Mesenchymal stem cell (in vitro differentiated cells and primary cell): ENCODE data around the gene PRSS21.

Source experiments
- DNase-seq: peaks from one replicate; pipeline ENCODE4 v3.0.0-alpha.2; 2013
- H2AFZ ChIP-seq: one replicate; pipeline ENCODE4 v1.6.1; 2013; ENCODE audit warnings: low read depth, mild to moderate bottlenecking, control low read depth, inconsistent platforms, low read length, moderate library complexity
- H2AK5ac ChIP-seq: 2 replicates; pipeline ENCODE4 v1.6.1; 2013; ENCODE audit warnings: low read length, moderate library complexity, mild to moderate bottlenecking, inconsistent platforms; ENCODE audit not compliant: severe bottlenecking
- H2BK120ac ChIP-seq: one replicate; pipeline ENCODE4 v1.6.1; 2013; ENCODE audit warnings: low read depth, mild to moderate bottlenecking, inconsistent platforms, low read length, moderate library complexity
- H2BK12ac ChIP-seq, 2 experiments: one replicate each; pipeline ENCODE4 v1.6.1; 2013; ENCODE audit warnings: inconsistent platforms in 2 of 2, low read length in 2 of 2, mild to moderate bottlenecking in 2 of 2, moderate library complexity in 2 of 2, control low read depth in 1 of 2
- H2BK15ac ChIP-seq: one replicate; pipeline ENCODE4 v1.6.1; 2013; ENCODE audit warnings: mild to moderate bottlenecking, low read depth, inconsistent platforms; ENCODE audit not compliant: poor library complexity, severe bottlenecking
- H2BK5ac ChIP-seq: 2 replicates; pipeline ENCODE4 v1.6.1; 2013; ENCODE audit warnings: low read depth, mild to moderate bottlenecking, low read length, control low read depth, inconsistent platforms; ENCODE audit not compliant: poor library complexity, severe bottlenecking
- H3K14ac ChIP-seq, 2 experiments: one replicate each; pipeline ENCODE4 v1.6.1; 2013; ENCODE audit warnings: inconsistent platforms in 2 of 2, low read length in 2 of 2, control low read depth in 1 of 2, mild to moderate bottlenecking in 1 of 2, moderate library complexity in 1 of 2
- H3K18ac ChIP-seq, 2 experiments: one replicate each; pipeline ENCODE4 v1.6.1; 2013; ENCODE audit warnings: inconsistent platforms in 2 of 2, low read length in 2 of 2, control low read depth in 1 of 2, low read depth in 1 of 2, mild to moderate bottlenecking in 1 of 2
- H3K23ac ChIP-seq, 2 experiments: one replicate each; pipeline ENCODE4 v1.6.1; 2013; ENCODE audit warnings: inconsistent platforms in 2 of 2, low read length in 2 of 2, mild to moderate bottlenecking in 2 of 2, moderate library complexity in 2 of 2, control low read depth in 1 of 2
- H3K27ac ChIP-seq: 2 replicates; pipeline ENCODE4 v1.5.1; 2013; ENCODE audit warnings: mild to moderate bottlenecking, moderate library complexity, low read length, control low read depth, inconsistent platforms; ENCODE audit not compliant: poor library complexity, severe bottlenecking
- H3K27me3 ChIP-seq, 2 experiments: 2 replicates each; pipeline versions ENCODE4 v1.6.1 to v1.7.0; 2013; ENCODE audit warnings: low read length in 2 of 2, mild to moderate bottlenecking in 2 of 2, moderate library complexity in 2 of 2, control low read depth in 1 of 2, inconsistent platforms in 1 of 2; ENCODE audit not compliant: control insufficient read depth in 1 of 2, insufficient read depth in 1 of 2
- H3K36me3 ChIP-seq, 2 experiments: 2 replicates each; pipeline versions ENCODE4 v1.6.1 to v1.7.0; 2013; ENCODE audit warnings: low read length in 2 of 2, control low read depth in 1 of 2, inconsistent platforms in 1 of 2, low read depth in 1 of 2, mild to moderate bottlenecking in 1 of 2; ENCODE audit not compliant: insufficient read depth in 2 of 2, control insufficient read depth in 1 of 2
- H3K4ac ChIP-seq, 2 experiments: one replicate each; pipeline ENCODE4 v1.6.1; 2013; ENCODE audit warnings: inconsistent platforms in 2 of 2, low read length in 2 of 2, mild to moderate bottlenecking in 2 of 2, moderate library complexity in 2 of 2, control low read depth in 1 of 2, low read depth in 1 of 2
- H3K4me1 ChIP-seq: 2 replicates; pipeline ENCODE4 v1.6.1; 2013; ENCODE audit warnings: low read depth, low read length, control low read depth; ENCODE audit not compliant: control insufficient read depth, insufficient read depth
- H3K4me2 ChIP-seq: 2 replicates; pipeline ENCODE4 v1.6.1; 2013; ENCODE audit warnings: low read length, mild to moderate bottlenecking, inconsistent platforms; ENCODE audit not compliant: poor library complexity, severe bottlenecking
- H3K4me3 ChIP-seq, 2 experiments: 2 replicates each; pipeline versions ENCODE4 v1.5.1 to v1.7.0; 2013; ENCODE audit warnings: low read length in 2 of 2, mild to moderate bottlenecking in 2 of 2, control low read depth in 1 of 2, low read depth in 1 of 2; ENCODE audit not compliant: insufficient read depth in 1 of 2
- H3K79me1 ChIP-seq: replicated peaks from 2 replicates; pipeline ENCODE4 v1.6.1; 2013; ENCODE audit warnings: mild to moderate bottlenecking, control low read depth, low read length, inconsistent platforms; ENCODE audit not compliant: poor library complexity, severe bottlenecking
- H3K9ac ChIP-seq: 2 replicates; pipeline ENCODE4 v1.7.0; 2013; ENCODE audit warnings: mild to moderate bottlenecking, low read length, moderate library complexity
- H3K9me3 ChIP-seq: 2 replicates; pipeline ENCODE4 v1.7.0; 2013; ENCODE audit warnings: mild to moderate bottlenecking, low read length; ENCODE audit not compliant: control insufficient read depth
- H4K8ac ChIP-seq: one replicate; pipeline ENCODE4 v1.6.1; 2013; ENCODE audit warnings: inconsistent platforms, mild to moderate bottlenecking, low read length, moderate library complexity
- H4K91ac ChIP-seq: one replicate; pipeline ENCODE4 v1.6.1; 2013; ENCODE audit warnings: mild to moderate bottlenecking, low read length, inconsistent platforms
- WGBS: methylation state at CpG from one replicate; pipeline ENCODE4 v1.1.7; 2013; ENCODE audit warnings: mixed read lengths; 5-methylcytosine and 5-hydroxymethylcytosine counted together

PRSS21 gene

GRCh38 chr16:2779978-2780898, 36.8 kb upstream of the PRSS21 start:
- peaks cover 14% of the 10 kb centered on the region for H3K79me1 ChIP-seq
- 69% methylated on average over 14 of the region's 17 CpGs for WGBS
- no peak overlapping the region for H2BK120ac ChIP-seq
- H2BK12ac ChIP-seq = no peak overlapping the region
- no peak overlapping the region for H2BK5ac ChIP-seq
- no peak overlapping the region for H2AK5ac ChIP-seq
- DNase-seq = no peak
- H4K8ac ChIP-seq = no peak overlapping the region
- H2BK15ac ChIP-seq = no peak overlapping the region
- no peak overlapping the region for H3K4me2 ChIP-seq
- H2AFZ ChIP-seq = no peak overlapping the region
- no peak overlapping the region for H3K23ac ChIP-seq
- H3K36me3 ChIP-seq = peaks cover 2 to 3% of the 10 kb centered on the region in 2 experiments
- H3K14ac ChIP-seq = no peak overlapping the region
- H3K4ac ChIP-seq = no peak overlapping the region
- H3K27ac ChIP-seq = no peak overlapping the region
- no peak overlapping the region for H3K9ac ChIP-seq
- no peak overlapping the region for H3K4me3 ChIP-seq
- H3K4me1 ChIP-seq = peaks cover 20% of the 10 kb centered on the region
- H3K27me3 ChIP-seq = peaks cover 0 to 27% of the 10 kb centered on the region in 2 experiments
- no peaks in the 10 kb centered on the region for H3K9me3 ChIP-seq
- no peak overlapping the region for H3K18ac ChIP-seq
- no peak overlapping the region for H4K91ac ChIP-seq

GRCh38 chr16:2782583-2783351, 34.3 kb upstream of the PRSS21 start:
- no peak overlapping the region for H2BK5ac ChIP-seq
- H2BK120ac ChIP-seq = no peak overlapping the region
- no peak overlapping the region for H3K9ac ChIP-seq
- H4K8ac ChIP-seq = no peak overlapping the region
- H3K4me2 ChIP-seq = no peak overlapping the region
- H2AFZ ChIP-seq = no peak overlapping the region
- no peak overlapping the region for H2AK5ac ChIP-seq
- no peak overlapping the region for H3K14ac ChIP-seq
- H3K4ac ChIP-seq = no peak overlapping the region
- peaks cover 14% of the 10 kb centered on the region for H3K4me1 ChIP-seq
- WGBS = 88% methylated on average over 20 of the region's 20 CpGs
- no peak overlapping the region for H3K27ac ChIP-seq
- H3K36me3 ChIP-seq = no peaks in the 10 kb centered on the region
- peaks cover 14% of the 10 kb centered on the region for H3K79me1 ChIP-seq
- no peak overlapping the region for H2BK12ac ChIP-seq
- H3K18ac ChIP-seq = no peak overlapping the region
- no peak overlapping the region for H3K23ac ChIP-seq
- no peak overlapping the region for H3K4me3 ChIP-seq
- no peak overlapping the region for H2BK15ac ChIP-seq
- peaks cover 4 to 46% of the 10 kb centered on the region in 2 experiments for H3K27me3 ChIP-seq
- no peak for DNase-seq
- H4K91ac ChIP-seq = no peak overlapping the region
- H3K9me3 ChIP-seq = no peaks in the 10 kb centered on the region

- peaks cover 7 to 54% of the 10 kb centered on the region in 2 experiments for H3K27me3 ChIP-seq
- no peak overlapping the region for H2BK120ac ChIP-seq
- no peak overlapping the region for H3K14ac ChIP-seq
- DNase-seq = no peak
- no peak overlapping the region for H3K4me3 ChIP-seq
- peaks cover 6% of the 10 kb centered on the region for H3K4me1 ChIP-seq
- no peak overlapping the region for H2BK5ac ChIP-seq
- H3K79me1 ChIP-seq = peaks cover 9% of the 10 kb centered on the region
- H2BK12ac ChIP-seq = no peak overlapping the region
- no peak overlapping the region for H3K23ac ChIP-seq
- no peak overlapping the region for H4K8ac ChIP-seq
- H2AK5ac ChIP-seq = no peak overlapping the region
- no peak overlapping the region for H2AFZ ChIP-seq
- H2BK15ac ChIP-seq = peak overlapping the region; percentile 57
- H3K4me2 ChIP-seq = no peak overlapping the region
- no peak overlapping the region for H3K4ac ChIP-seq
- no peak overlapping the region for H3K18ac ChIP-seq
- no peaks in the 10 kb centered on the region for H3K9me3 ChIP-seq
- no peak overlapping the region for H4K91ac ChIP-seq
- no peak overlapping the region for H3K27ac ChIP-seq
- WGBS = 87% methylated on average over 15 of the region's 15 CpGs
- H3K36me3 ChIP-seq = no peaks in the 10 kb centered on the region
- no peak overlapping the region for H3K9ac ChIP-seq
Observed at GRCh38 chr16:2783581-2784357, 33.3 kb upstream of the PRSS21 start.
